DND-41 (cell line): ENCODE measurements around the gene MAX.

Experiments
- CTCF ChIP-seq: IDR thresholded peaks from 2 replicates; pipeline ENCODE4 v1.5.1; 2012; ENCODE audit warnings: borderline replicate concordance, low read length, moderate library complexity, mild to moderate bottlenecking; ENCODE audit not compliant: poor library complexity, severe bottlenecking; ENCODE audit errors: extremely low read depth
- EZH2 ChIP-seq: IDR thresholded peaks from 3 replicates; pipeline ENCODE4 v1.6.1; 2012; ENCODE audit warnings: borderline replicate concordance, low read depth, mild to moderate bottlenecking, moderate library complexity, low read length, inconsistent platforms; ENCODE audit not compliant: severe bottlenecking

DNA sequence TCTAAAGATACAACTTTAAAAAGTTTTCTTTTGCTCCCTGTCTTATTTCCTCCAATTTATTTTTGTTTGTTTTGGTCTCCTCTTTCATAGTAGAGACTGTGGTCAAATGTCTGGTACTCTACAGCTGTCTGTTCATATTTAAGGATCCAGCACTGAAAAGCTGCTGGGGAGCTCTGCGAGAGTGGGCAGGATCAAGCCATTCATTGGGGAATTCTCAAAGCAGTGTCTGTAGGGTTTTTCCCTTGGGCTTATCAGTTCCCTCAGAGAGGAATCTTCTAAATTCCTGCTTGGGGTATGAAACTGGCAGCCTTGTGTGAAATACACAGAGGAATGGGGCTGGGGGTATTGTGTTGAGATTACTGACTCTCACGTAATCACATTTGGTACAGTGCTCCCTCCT lies 63.4 kb downstream of the MAX start:
- TF ChIP-seq CTCF: no peak
- no peak for TF ChIP-seq EZH2
